OCI-LY7 (cell line): ENCODE data around the gene HEATR5A.
"Not testable (repeated sequence)": the region's sequence is repeated elsewhere in the genome, so short reads cannot be mapped to it uniquely, and the experiment has no call there.

ENCODE experiments used
- CTCF ChIP-seq: fragments of 200-600 bp; sonication (generic); conservative IDR thresholded peaks from 2 replicates; pipeline ENCODE4 v1.5.1; 2014; ENCODE audit warnings: mild to moderate bottlenecking, antibody characterized with exemption, low read length, moderate library complexity, mixed read lengths
- EZH2phosphoT487 ChIP-seq: fragments of 200-600 bp; sonication (generic); IDR thresholded peaks from 2 replicates; pipeline ENCODE4 v1.6.1; 2018; ENCODE audit warnings: low read depth, borderline replicate concordance, mild to moderate bottlenecking, mixed run types, antibody characterized with exemption, low read length, moderate library complexity, mixed read lengths

DNA sequence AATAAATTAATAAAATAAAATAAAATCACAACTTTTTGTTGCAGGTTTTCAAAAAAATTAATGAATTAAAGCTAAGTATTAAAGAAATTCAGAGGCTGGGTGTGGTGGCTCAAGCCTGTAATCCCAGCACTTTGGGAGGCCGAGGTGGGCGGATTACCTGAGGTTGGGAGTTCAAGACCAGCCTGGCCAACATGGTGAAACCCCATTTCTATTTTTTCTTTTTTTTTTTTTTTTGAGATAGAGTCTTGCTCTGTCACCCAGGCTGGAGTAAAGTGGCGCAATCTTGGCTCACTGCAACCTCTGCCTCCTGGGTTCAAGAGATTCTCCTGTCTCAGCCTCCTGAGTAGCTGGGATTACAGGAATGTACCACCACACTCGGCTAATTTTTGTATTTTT is 161.3 kb downstream of the HEATR5A start:
- not testable (repeated sequence) for TF ChIP-seq CTCF, EZH2phosphoT487
